ENCODE data around the gene GP5.

DNA sequence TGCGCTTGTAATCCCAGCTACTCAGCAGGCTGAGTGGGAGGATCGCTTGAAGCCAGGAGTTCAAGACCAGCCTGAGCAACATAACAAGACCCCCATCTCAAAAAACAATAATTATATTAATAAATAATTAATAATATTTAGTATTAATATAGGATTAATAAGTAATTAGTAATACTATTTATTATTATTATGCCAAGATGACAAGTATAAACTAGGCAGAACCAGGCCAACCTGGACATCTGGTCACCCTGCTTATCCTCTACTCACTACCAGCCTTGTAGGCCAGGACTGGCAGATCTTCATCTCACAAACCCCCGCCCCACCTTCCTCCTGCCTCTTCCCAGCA is 48.4 kb downstream of the GP5 start:
- no peak for TF ChIP-seq POLR2A (IDR thresholded peaks at IDR 0.05; ENCODE audit: borderline replicate concordance, extremely low read depth, insufficient read depth, insufficient read length)
- TF ChIP-seq, protein P1, sequence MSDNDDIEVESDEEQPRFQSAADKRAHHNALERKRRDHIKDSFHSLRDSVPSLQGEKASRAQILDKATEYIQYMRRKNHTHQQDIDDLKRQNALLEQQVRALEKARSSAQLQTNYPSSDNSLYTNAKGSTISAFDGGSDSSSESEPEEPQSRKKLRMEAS (IDR thresholded peaks at IDR 0.05): no peak
- TF ChIP-seq, protein P2, sequence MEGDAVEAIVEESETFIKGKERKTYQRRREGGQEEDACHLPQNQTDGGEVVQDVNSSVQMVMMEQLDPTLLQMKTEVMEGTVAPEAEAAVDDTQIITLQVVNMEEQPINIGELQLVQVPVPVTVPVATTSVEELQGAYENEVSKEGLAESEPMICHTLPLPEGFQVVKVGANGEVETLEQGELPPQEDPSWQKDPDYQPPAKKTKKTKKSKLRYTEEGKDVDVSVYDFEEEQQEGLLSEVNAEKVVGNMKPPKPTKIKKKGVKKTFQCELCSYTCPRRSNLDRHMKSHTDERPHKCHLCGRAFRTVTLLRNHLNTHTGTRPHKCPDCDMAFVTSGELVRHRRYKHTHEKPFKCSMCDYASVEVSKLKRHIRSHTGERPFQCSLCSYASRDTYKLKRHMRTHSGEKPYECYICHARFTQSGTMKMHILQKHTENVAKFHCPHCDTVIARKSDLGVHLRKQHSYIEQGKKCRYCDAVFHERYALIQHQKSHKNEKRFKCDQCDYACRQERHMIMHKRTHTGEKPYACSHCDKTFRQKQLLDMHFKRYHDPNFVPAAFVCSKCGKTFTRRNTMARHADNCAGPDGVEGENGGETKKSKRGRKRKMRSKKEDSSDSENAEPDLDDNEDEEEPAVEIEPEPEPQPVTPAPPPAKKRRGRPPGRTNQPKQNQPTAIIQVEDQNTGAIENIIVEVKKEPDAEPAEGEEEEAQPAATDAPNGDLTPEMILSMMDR (IDR thresholded peaks at IDR 0.05 in 2 of 3, conservative IDR thresholded peaks at IDR 0.05 in 1 of 3; ENCODE audit: borderline replicate concordance in 1 of 3, insufficient read depth in 1 of 3, low read depth in 2 of 3, low read length in 2 of 3): no peak
- TF ChIP-seq ELF1 (IDR thresholded peaks at IDR 0.05; ENCODE audit: borderline replicate concordance, low read depth): no peak
- TF ChIP-seq POLR2AphosphoS5 (IDR thresholded peaks at IDR 0.05; ENCODE audit: low read depth, low read length): no peak
- no peak for TF ChIP-seq YY1 (IDR thresholded peaks at IDR 0.05; ENCODE audit: extremely low read depth, insufficient replicate concordance, low read depth, low read length)
- no peak for TF ChIP-seq EZH2phosphoT487 (IDR thresholded peaks at IDR 0.05; ENCODE audit: borderline replicate concordance)
- TF ChIP-seq CEBPB (IDR thresholded peaks at IDR 0.05; ENCODE audit: low read depth): no peak
